Measurements from ENCODE around the gene ABI3BP.

The ABI3BP gene

DNA sequence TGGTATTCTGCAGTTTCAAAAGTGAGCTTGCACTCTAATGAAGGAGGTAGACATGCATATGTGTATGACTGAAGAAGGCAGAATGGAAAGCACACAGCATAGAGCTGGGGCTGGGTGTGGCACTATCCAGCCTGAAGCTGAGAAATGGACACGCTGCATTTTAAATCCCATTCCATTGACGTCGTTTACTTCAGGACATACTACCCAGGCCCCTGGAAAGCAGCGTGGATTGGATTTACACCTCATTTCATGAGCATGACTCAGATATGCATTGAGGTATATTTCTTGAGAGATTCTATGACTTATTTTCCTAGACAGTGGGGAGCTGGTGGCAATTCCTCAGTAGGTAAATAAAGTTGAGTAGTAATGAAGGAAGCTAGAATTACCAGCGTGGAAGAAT, 101.4 kb downstream of the ABI3BP start:
- no peak for DNase-seq (ENCODE audit: low read depth in 2 of 2)

DNA sequence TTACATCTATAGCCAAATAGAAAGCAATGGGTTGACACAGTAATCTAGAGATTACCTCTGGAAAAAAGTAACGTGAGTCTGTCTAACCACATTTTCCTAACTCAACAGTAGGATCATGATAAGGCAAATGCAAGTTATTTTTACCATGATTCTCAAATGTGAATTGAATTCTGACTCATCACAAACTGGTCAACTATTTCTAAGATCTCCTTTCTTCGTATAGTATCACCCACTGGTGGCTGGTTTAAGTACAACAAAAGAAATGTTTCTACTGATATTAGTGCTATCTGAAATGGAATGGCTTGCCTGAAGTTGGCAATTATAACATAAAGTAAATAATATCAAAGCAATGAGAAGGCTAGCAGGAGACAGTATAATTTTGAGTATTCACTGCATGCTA, 102.2 kb downstream of the ABI3BP start:
- no peak for DNase-seq (ENCODE audit: low read depth in 2 of 2)

- no peak for DNase-seq (ENCODE audit: low read depth in 2 of 2)
Observed at GRCh38 chr3:100888881-100889280, 104.3 kb downstream of the ABI3BP start.

DNA sequence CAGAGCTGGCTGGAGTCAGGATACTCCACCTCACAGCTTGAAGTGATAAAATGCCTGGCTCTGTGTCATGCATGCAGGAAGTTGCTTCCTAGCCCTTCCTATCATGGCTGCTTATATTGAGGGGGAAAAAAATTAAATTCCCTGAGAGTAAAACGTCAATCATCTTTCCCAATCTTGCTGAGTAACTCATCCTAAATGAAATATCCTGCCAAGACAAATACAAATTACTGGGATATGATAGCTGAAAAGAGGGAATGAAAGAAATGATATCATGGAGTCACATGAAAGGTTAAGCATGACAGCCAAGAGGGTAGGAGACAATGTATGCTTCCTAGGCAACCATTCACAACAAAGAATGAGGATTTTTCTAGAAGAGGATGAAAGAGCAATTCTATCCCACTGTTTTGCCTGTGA, 110.6 kb downstream of the ABI3BP start:
- DNase-seq (ENCODE audit: low read depth in 2 of 2) = peak; percentile 48 to 54

GRCh38 chr3:100880845-100881244, 112.4 kb downstream of the ABI3BP start:
- DNase-seq (ENCODE audit: low read depth in 2 of 2) = no peak

GRCh38 chr3:100880072-100880471, 113.1 kb downstream of the ABI3BP start:
- no peak for DNase-seq (ENCODE audit: low read depth in 2 of 2)

GRCh38 chr3:100879195-100879810, 113.9 kb downstream of the ABI3BP start:
- DNase-seq (ENCODE audit: low read depth in 2 of 2) = no peak

DNA sequence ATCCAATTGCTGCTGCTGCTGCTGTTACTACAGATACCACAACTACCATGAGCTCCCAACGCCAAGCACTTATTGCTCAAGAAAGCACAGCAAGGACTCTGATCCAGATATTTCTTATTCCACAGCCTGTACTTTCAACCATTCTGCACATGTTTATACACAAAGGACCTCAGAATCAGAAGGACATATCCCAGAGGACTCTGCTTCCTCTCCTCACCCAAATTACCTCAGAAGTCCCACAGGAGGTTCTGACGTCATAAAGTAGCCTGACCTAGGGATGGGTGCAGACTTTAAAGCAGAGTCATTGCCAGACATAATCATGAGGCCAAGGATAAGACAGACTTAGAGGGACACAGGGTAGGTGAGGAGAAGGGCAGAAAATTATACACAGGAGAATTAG, 115.9 kb downstream of the ABI3BP start:
- no peak for DNase-seq (ENCODE audit: low read depth in 2 of 2)

- peak; percentile 54 to 57 for DNase-seq (ENCODE audit: low read depth in 2 of 2)
Observed at GRCh38 chr3:100875239-100875638, 118.0 kb downstream of the ABI3BP start.

DNA sequence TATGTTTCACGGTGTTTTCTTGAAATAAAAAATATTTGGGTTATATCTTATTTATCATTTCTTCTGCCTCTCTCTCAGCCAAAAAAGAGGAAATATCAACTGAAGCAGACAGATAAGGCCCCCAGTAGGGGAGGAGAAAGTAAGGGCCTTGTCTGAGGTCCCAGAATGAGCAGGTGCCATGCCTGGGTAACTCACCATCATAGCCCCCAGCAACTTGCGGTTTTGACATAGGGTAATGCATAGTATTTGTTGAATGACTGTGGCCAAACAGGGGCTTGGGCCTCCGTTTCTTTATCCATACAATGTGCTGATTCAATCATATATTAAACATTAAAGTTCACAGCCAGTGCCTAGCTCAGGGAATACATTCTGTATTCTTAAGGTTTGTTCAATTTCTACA, 119.6 kb downstream of the ABI3BP start:
- DNase-seq (ENCODE audit: low read depth in 2 of 2) = no peak

DNA sequence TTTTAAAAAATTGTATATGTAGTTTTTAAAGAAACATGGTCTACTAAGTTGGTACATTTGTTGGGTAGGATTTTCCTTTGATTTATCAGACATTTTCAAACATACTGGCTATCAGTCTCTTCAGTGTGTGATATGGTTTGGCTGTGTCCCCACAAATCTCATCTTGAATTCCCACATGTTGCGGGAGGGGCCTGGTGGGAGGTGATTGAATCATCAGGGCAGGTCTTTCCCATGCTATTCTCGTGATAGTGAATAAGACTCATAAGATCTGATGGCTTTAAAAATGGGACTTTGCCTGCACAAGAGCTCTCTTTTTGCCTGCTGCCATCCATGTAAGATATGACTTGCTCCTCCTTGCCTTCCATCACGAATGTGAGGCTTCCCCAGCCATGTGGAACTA, 121.9 kb downstream of the ABI3BP start:
- no peak for DNase-seq (ENCODE audit: low read depth in 2 of 2)

DNA sequence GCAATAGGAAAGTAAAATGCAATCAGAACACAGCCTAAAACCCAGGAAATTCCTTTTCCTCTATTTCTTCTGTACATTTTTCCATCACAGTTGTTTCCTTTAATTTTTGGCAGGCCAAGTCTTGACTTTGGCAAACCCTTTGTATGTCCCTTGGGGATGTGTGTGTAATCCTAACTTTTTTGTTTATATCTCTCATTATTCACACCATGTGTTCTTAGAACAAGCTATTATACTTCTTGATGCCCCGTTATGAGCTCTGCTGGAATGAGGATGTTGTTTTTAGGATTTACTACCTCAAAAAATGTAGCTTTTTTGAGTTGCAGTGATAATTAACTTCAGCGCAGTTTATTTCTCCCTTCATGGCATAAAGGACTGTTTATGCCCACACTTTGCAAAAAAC, 123.4 kb downstream of the ABI3BP start:
- DNase-seq (ENCODE audit: low read depth in 2 of 2) = peak; percentile 88 to 90

GRCh38 chr3:100868894-100869293, 124.3 kb downstream of the ABI3BP start:
- no peak for DNase-seq (ENCODE audit: low read depth in 2 of 2)

DNA sequence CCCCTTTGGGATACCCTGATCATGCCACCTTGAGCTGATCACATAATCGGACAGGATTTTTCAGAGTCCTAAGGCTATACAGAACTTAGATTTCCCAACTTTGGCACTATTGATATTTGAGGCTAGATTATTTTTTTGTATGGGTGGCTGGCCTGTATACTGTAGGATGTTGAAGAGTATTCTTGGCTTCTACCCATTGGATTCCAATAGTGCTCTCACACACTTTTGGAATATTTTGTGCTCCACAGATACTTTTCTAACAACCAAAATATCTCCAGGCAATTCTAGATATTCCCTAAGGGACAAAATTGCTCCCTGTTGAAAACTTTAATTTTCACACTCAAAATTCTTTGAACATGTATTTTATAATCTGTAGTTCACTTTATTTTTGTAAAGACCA, 125.1 kb downstream of the ABI3BP start:
- no peak for DNase-seq (ENCODE audit: low read depth in 2 of 2)

DNA sequence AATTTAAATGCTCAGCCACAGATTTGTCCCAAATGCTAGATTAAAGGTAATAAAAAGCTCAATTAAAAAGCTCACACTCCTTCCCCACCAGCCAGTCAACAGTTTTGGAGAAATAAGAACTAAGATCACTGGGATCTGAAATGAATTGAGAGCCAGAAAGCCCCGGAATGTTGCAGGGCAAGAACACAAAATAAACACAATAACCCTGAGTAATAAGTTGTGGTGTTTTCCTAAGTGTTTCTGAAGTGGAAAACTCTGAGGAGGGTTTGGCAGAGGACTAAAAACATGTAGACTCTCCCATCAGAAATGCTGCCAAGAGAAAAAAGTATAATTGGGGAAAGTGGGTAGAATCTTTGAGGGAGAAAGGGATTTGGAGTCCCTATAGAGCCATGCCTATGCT, 127.8 kb downstream of the ABI3BP start:
- no peak for DNase-seq (ENCODE audit: low read depth in 2 of 2)

DNA sequence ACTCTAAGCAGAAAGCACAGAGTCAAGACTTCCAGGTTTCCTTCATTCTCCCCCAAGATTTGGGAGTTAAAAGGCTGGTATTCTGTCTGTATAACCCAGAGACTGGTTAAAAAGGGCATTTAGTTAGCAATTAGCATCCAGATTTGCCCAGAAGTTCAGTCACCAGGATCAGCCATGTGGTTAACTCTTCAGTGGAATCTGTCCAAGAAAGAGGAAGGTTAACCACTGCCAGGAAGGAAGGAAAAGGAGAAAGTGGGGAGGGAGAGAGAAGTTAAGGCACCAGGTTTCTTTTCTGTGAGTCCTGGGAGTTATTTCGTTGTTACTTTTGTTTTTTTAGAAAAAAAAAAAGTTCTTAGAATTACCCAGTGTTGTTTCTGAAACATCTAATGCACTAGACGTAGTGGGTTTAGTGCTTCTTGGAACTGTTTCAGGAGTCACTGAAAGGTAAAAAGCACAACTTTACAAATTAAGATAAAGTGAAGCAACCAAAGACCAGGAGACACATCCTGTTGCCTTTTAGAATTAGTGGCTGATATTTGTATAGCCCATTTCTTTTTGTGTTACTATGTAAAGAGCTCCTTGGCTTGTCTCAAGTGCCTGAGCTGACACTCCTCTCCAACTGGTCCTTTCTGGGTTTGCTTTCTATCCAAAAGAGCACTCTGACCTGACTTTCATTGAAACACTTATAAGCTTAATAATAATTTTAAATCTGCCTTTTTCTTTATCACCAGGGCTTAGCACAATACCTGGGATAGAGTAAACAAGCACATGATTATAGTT, 128.6 kb downstream of the ABI3BP start:
- DNase-seq (ENCODE audit: low read depth in 2 of 2) = no peak

DNA sequence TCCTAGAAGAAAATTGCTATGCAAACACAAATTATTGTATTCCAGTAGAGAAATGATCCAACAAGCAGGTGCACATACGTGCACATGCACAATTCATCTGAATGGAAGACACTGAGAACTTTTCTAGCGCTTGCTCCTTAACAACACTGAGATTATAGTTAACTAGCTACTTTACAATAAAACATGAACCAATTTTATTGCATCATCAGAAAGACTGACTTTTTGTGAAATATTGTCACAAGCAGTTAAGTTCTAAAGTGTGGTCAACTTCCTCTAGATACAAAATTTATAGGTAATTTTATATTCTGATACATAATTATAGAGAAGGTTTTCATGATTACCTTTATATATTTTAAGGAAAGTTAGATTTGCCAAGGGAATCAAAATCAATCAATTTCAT, 135.4 kb downstream of the ABI3BP start:
- DNase-seq (ENCODE audit: low read depth in 2 of 2) = no peak

DNA sequence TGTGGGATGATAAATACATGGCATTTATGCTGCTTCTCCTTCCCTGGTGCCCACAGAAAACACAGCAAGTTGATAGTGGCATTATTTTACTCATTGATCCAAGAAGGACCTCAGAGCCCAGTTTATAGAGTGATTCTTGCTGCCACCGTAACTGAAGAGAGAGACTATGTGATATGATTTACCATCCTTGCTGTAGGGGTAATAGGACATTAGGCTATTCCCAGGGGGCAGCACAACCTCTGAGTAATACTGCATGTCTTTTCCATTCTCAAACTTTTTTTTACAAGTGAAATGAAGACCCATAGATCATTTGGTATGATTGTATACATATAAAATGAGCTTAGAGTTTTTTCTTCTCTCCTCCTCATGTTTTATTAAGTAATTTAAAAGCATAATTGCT, 136.4 kb downstream of the ABI3BP start:
- DNase-seq (ENCODE audit: low read depth in 2 of 2) = no peak

DNA sequence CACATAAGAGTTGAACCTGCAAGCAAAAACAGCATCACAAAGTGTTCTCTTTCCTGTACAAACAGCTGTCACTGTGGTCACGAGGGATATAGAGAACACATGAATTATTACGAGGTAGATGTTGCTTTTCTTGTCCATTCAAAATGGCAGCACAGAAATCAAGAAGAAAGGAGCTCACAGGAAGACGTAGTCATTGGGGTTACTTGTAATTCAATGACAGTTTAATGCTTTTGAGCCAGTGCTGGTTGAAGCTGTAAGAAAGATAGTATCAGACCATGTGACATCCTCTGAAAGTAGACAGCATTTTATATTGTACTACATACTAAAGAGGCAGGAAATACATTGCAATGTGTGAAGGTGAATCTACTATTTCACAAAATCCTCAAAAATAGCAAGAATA, 140.4 kb downstream of the ABI3BP start:
- no peak for DNase-seq (ENCODE audit: low read depth in 2 of 2)

DNA sequence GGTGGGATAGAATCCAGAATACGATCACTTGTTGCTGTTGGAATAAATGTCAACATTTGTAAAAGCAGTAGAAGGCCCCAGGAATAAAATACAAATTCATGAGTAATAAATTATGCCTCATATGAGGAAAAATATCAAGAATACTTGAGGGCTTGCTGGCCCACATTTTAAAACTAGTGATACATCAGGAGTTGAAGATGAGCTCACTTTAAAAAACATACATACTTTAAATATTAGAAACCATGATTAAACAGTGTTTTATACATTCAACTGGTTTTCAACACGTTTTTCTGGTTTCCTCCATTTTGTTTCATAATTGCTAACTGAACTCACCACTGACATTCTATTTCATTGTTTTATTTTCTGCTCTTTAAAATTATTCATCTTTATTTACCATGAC, 142.5 kb downstream of the ABI3BP start:
- no peak for DNase-seq (ENCODE audit: low read depth in 2 of 2)

GRCh38 chr3:100850156-100850555, 143.1 kb downstream of the ABI3BP start:
- DNase-seq (ENCODE audit: low read depth in 2 of 2) = no peak

GRCh38 chr3:100844063-100844936, 148.9 kb downstream of the ABI3BP start:
- DNase-seq (ENCODE audit: low read depth in 2 of 2) = no peak

DNA sequence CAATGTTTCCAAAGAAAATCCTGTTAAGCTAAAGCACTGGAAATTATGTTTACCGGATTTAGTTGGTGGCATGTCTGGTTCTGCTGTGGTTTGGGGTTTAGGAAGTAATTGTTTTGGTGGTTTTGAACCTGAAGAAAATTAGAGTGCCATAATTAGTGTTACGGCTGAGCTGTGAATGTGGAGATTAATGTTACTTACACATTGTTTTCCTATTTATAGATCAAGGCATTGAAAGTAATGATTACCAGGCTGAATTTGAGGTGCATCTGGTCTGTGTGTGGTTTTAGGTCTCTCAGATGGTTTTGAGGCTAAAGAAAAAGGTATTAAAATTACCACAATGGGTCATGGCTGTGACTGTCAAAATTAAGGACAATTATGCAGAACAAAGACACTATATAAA, 155.1 kb downstream of the ABI3BP start:
- DNase-seq (ENCODE audit: low read depth in 2 of 2) = no peak
